HUES6 (cell line): ENCODE results near the gene DARS1.

Experiments
- H3K27ac ChIP-seq: 2 replicates; pipeline ENCODE4 v1.7.0; 2013; ENCODE audit warnings: low read depth, mild to moderate bottlenecking, low read length, inconsistent platforms
- H3K27me3 ChIP-seq: 2 replicates; pipeline ENCODE4 v1.6.1; 2013; ENCODE audit warnings: low read length; ENCODE audit not compliant: control insufficient read depth, insufficient read depth
- H3K36me3 ChIP-seq: 2 replicates; pipeline ENCODE4 v1.6.1; 2013; ENCODE audit warnings: low read length; ENCODE audit not compliant: control insufficient read depth, insufficient read depth
- H3K4me1 ChIP-seq: 2 replicates; pipeline ENCODE4 v1.6.1; 2013; ENCODE audit warnings: low read length; ENCODE audit not compliant: control insufficient read depth, insufficient read depth
- H3K4me3 ChIP-seq: 2 replicates; pipeline ENCODE4 v1.5.1; 2013; ENCODE audit warnings: low read depth, low read length
- H3K9ac ChIP-seq: one replicate; pipeline ENCODE4 v1.6.1; 2013; ENCODE audit warnings: mild to moderate bottlenecking, low read length
- H3K9me3 ChIP-seq: 2 replicates; pipeline ENCODE4 v1.6.1; 2013; ENCODE audit warnings: low read depth, low read length; ENCODE audit not compliant: control insufficient read depth, insufficient read depth

DARS1 gene

DNA sequence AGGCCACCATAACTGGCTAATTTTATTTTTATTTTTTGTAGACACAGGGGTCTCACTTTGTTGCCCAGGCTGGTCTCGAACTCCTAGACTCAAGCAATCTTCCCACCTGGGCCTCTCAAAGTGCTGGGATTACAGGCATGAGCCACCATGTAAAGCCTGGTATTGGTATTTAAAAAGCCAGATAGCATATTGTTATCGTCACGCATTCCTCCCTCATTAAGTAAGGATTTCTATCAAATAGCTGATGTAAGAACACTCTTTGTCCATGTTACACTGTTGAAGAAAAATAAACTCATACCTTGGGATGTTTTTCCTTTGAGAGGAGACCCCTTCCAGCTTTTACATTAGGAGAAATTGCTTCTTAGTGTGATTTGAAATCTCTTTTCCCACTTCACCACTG lies 39.2 kb upstream of the DARS1 start:
- H3K4me1 ChIP-seq = peaks cover 14% of the 10 kb centered on the region
- H3K36me3 ChIP-seq = no peaks in the 10 kb centered on the region
- no peaks in the 10 kb centered on the region; the same call in 1 of the 2 replicates for H3K27me3 ChIP-seq
- H3K9me3 ChIP-seq = no peaks in the 10 kb centered on the region
- peak overlapping the region; percentile 57; the same call in 1 of the 2 replicates for H3K4me3 ChIP-seq
- no peak overlapping the region; the same call in 1 of the 2 replicates for H3K27ac ChIP-seq
- H3K9ac ChIP-seq = peak overlapping the region; percentile 75

DNA sequence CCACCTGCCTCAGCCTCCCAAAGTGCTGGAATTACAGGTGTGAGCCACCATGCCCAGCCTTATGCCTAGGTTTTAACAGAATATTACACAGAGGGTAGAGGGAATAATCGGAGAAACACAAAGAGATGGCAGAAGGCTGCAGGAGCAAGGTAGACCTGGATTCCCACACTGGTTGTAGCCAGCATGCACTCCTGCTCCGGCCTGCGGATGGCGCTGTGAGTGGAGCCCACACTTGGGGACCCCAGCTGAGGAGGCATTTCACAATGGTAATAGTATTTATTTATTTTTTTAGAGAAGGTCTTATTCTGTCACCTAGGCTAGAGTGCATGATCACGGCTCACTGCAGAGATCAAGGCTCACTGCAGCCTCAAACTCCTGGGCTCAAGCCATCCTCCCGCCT lies 38.8 kb upstream of the DARS1 start:
- H3K9ac ChIP-seq = no peak overlapping the region
- no peak overlapping the region for H3K4me3 ChIP-seq
- H3K27ac ChIP-seq = no peak overlapping the region
- H3K9me3 ChIP-seq = no peaks in the 10 kb centered on the region
- no peaks in the 10 kb centered on the region for H3K36me3 ChIP-seq
- H3K27me3 ChIP-seq = no peaks in the 10 kb centered on the region; the same call in 1 of the 2 replicates
- peaks cover 14% of the 10 kb centered on the region for H3K4me1 ChIP-seq

DNA sequence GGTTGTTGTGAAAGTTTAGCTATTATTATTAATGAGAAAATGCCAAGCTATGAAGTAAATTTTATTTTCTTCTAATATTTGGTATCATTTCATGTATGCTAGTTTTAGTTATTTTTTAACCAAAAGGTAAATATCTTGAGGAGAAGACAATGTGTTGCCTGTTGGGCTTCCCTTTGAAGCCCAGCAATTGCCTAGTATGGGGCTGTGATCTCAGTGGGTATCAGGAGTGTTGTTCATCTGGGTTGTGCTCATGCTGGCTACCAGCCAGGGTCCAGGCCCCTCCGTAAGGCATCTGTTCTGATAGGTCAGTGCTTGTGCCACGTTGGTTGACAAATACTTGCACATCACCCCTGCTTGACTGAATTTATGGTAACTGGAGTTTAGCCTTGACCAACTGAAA lies 38.0 kb upstream of the DARS1 start:
- Histone ChIP-seq H3K4me1 (peaks cover 14% of the 10 kb centered on the region), H3K36me3 (no peaks in the 10 kb centered on the region), H3K9ac (no peak overlapping the region), H3K9me3 (no peaks in the 10 kb centered on the region), H3K27me3 (no peaks in the 10 kb centered on the region; the same call in 1 of the 2 replicates), H3K27ac (no peak overlapping the region), H3K4me3 (no peak overlapping the region)

DNA sequence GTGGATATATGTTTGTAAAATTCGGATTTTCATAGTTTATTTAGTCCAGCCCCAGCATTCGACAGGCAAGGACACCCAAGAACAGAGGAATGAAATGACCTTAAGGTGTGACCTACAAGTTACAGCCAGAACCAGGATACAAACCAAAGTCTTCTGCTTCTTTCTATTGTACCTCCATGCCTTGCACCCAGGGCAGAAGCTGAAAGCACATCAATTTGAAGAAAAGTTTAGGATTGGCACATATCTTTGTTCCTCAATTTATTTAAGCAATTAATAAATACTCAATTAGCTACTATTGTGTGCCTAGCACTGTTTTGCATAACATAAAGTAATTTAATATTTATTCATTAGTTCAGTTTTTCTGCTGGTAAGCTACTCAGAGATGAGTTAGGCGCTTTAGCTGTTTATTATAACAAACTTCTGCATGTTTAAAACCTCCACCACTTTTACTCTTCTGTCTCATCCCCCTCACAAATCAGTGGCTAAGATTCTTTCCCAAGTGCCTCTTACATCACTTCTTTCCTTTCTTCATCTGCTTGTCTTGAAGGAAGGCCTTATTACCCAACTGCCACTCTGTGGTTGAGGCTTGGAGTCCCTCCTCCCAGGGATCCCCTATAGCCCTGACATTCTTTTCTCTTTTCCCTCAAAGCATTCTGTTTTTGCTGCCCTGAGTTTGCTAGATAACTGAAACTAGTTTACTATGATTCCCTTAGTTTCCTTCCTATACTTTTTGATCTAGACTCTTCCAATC lies 37.1 kb upstream of the DARS1 start:
- no peaks in the 10 kb centered on the region for H3K9me3 ChIP-seq
- no peak overlapping the region for H3K4me3 ChIP-seq
- H3K27ac ChIP-seq = no peak overlapping the region
- no peaks in the 10 kb centered on the region; the same call in 1 of the 2 replicates for H3K27me3 ChIP-seq
- peaks cover 14% of the 10 kb centered on the region for H3K4me1 ChIP-seq
- H3K9ac ChIP-seq = no peak overlapping the region
- no peaks in the 10 kb centered on the region for H3K36me3 ChIP-seq

DNA sequence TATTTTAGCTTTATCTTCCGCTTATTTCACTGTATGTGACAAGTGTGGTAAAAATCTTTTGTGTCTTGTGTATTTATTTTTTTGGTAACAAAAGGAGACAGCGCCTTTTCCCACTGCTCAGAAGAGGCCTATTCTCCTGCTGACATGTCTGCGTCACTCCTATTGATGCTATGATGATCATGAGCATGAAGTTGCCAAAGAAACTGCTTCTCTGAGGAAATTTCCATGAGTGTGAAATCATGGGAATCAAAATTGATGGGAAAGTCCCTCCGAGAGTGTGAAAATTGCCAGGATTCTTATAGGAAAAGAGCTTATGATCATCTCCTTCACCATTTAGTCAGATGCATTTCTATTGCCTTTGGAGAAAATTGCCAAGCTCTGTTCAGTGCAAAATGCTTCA lies 36.5 kb upstream of the DARS1 start:
- Histone ChIP-seq H3K27ac (no peak overlapping the region), H3K4me1 (peaks cover 14% of the 10 kb centered on the region), H3K9ac (no peak overlapping the region), H3K4me3 (no peak overlapping the region), H3K27me3 (no peaks in the 10 kb centered on the region; the same call in 1 of the 2 replicates), H3K9me3 (no peaks in the 10 kb centered on the region), H3K36me3 (no peaks in the 10 kb centered on the region)

DNA sequence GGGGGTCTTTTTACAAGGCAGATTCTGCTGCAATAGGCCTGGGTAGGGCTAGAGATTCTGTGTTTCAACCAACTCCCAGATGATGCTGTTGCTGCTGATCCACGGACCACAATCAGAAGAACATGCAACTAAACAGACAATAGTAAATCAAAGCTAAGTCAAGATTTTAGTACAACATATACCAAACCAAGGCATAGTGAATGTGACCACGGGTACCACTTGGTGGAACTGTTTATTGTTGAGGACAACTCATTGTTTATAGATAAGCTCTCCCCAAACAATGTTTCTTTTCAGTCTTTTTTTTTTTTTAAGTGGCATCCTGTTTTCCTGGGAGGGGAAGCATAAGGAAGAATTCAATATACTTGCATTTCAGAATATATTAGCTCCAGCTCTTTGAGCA lies 36.0 kb upstream of the DARS1 start:
- Histone ChIP-seq H3K9me3 (no peaks in the 10 kb centered on the region), H3K4me1 (peaks cover 14% of the 10 kb centered on the region), H3K36me3 (no peaks in the 10 kb centered on the region), H3K4me3 (no peak overlapping the region), H3K9ac (no peak overlapping the region), H3K27me3 (no peaks in the 10 kb centered on the region; the same call in 1 of the 2 replicates), H3K27ac (no peak overlapping the region)

DNA sequence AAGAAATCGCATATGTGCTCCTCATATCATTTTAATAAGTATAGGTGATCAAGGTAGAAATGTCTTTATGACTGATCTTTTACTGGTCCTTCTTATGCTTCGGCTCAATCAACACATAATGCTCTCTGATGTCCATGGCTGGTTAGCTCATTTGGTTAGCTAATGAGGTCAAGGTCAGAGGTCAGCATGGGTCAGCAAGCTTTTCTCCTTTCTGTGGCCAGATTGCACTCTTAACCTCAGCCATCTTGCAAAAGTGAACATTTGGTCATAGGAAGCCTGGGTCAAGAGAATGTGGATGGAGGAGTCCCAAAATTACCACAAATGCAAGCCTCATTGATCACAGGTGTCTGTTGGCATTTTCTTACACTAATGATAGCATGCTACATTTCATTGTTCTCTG lies 35.4 kb upstream of the DARS1 start:
- H3K9ac ChIP-seq = no peak overlapping the region
- H3K4me3 ChIP-seq = no peak overlapping the region
- H3K27me3 ChIP-seq = no peaks in the 10 kb centered on the region; the same call in 1 of the 2 replicates
- H3K9me3 ChIP-seq = no peaks in the 10 kb centered on the region
- peaks cover 10% of the 10 kb centered on the region for H3K4me1 ChIP-seq
- no peaks in the 10 kb centered on the region for H3K36me3 ChIP-seq
- no peak overlapping the region for H3K27ac ChIP-seq

DNA sequence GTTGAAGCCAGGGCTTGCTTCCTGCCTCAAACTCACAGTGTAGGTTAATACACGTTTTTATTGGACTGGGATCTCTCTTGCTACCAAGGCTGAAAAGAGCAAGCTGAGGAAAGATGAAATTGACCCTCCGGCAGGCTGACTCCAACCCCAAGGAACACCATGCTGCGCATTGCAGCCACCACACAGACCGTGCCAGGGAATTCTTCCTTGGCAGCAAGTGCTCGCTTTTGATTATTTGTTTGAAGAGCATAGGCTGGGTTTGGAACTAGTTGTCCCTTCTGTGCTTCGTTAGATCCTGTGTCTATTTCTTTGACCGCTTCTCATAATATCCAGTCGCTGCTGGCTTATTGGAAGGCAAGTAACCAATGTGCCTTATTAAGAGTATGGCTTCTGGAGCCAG lies 34.4 kb upstream of the DARS1 start:
- Histone ChIP-seq H3K27ac (no peak overlapping the region), H3K27me3 (no peaks in the 10 kb centered on the region), H3K36me3 (no peaks in the 10 kb centered on the region), H3K4me3 (no peak overlapping the region), H3K4me1 (peaks cover 3% of the 10 kb centered on the region), H3K9me3 (no peaks in the 10 kb centered on the region), H3K9ac (no peak overlapping the region)

DNA sequence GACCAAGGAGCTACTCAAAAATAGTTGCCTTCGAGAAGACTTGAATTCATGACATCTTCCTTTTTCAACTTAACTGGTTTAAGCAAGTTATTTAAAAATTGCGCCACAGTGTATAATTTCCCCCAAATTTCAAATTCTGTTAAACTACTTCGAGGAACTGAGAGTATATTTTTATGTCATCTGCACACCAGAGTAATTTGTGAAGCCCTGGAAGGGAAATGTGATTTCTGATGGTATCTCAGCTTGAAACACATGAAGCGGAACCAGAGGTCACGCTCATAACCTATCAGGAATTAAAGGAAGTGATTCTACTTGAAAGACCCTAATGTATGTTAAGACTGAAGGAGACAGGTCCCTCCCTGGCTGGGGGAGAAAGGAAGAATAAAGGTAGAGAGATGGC lies 33.9 kb upstream of the DARS1 start:
- Histone ChIP-seq H3K9me3 (no peaks in the 10 kb centered on the region), H3K36me3 (no peaks in the 10 kb centered on the region), H3K9ac (no peak overlapping the region), H3K27me3 (no peaks in the 10 kb centered on the region), H3K4me1 (no peaks in the 10 kb centered on the region), H3K4me3 (no peak overlapping the region), H3K27ac (no peak overlapping the region)

DNA sequence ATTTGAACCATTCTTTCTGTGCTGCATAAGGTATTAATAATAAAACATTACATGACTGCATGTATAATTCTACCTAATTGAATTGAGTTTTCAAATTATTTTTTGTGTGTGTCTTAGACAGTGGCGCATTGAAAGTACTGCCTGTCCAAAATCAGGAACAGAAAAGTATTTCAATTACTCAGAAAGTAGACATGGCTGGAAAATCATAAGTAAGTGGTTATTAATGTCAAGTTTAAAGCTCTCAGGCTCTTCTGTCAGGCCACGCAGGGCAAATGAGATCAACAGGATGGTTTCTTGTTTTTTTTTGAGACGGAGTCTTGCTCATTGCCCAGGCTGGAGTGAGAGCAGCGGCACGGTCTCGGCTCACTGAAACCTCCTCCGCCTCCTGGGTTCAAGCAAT lies 32.4 kb upstream of the DARS1 start:
- Histone ChIP-seq H3K4me3 (no peak overlapping the region), H3K4me1 (no peaks in the 10 kb centered on the region), H3K27ac (no peak overlapping the region)

DNA sequence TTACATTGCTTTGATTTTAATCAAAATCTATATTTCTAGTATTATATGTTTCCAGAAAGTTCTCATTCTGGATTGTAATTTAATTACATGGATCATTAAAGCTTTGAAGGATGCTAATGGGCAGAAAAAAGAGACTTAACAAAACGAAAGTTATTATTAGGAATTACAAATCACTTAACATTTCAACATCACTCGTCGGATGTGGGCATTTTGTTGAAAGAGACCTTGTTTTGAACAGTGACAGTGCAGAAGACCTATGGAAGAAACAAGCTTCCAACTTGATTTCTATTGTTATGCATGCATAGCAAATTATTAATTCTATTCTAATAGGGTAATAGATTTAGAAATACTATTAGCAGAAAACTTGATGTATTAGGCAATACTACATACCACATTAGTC lies 31.4 kb upstream of the DARS1 start:
- Histone ChIP-seq H3K4me1 (no peaks in the 10 kb centered on the region), H3K9ac (no peak overlapping the region), H3K27me3 (no peaks in the 10 kb centered on the region), H3K27ac (no peak overlapping the region), H3K4me3 (no peak overlapping the region), H3K36me3 (no peaks in the 10 kb centered on the region), H3K9me3 (no peaks in the 10 kb centered on the region)

More for the DNA sequence above, 32.4 kb upstream of the DARS1 start:
- no peaks in the 10 kb centered on the region for H3K36me3 ChIP-seq
- H3K27me3 ChIP-seq = no peaks in the 10 kb centered on the region
- H3K9me3 ChIP-seq = no peaks in the 10 kb centered on the region
- H3K9ac ChIP-seq = no peak overlapping the region
